ENCODE measurements around the gene FIBIN.

GRCh38 chr11:27028561-27028965 lies 34.7 kb downstream of the FIBIN start:
- TF ChIP-seq, protein P1, sequence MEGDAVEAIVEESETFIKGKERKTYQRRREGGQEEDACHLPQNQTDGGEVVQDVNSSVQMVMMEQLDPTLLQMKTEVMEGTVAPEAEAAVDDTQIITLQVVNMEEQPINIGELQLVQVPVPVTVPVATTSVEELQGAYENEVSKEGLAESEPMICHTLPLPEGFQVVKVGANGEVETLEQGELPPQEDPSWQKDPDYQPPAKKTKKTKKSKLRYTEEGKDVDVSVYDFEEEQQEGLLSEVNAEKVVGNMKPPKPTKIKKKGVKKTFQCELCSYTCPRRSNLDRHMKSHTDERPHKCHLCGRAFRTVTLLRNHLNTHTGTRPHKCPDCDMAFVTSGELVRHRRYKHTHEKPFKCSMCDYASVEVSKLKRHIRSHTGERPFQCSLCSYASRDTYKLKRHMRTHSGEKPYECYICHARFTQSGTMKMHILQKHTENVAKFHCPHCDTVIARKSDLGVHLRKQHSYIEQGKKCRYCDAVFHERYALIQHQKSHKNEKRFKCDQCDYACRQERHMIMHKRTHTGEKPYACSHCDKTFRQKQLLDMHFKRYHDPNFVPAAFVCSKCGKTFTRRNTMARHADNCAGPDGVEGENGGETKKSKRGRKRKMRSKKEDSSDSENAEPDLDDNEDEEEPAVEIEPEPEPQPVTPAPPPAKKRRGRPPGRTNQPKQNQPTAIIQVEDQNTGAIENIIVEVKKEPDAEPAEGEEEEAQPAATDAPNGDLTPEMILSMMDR (IDR thresholded peaks at IDR 0.05; ENCODE audit: insufficient read depth, low read depth, low read length) = no peak
- no peak for TF ChIP-seq EZH2 (IDR thresholded peaks at IDR 0.05; ENCODE audit: insufficient read depth, low read length)

Measured in astrocyte (in vitro differentiated cells and primary cell).